Panc1 (cell line): ENCODE results near the gene FGGY. TPM values are rescaled to one million over a fixed set of nuclear protein-coding genes. Genes with fewer than 3 reads are reported as not detected.

Experiments used
- ATAC-seq: fragments of 200-7000 bp; cut with Tn5 transposase; 2 replicates; pipeline ENCODE4 v1.9.1; 2020; ENCODE audit warnings: mild to moderate bottlenecking, moderate library complexity
- BruUV-seq: library from RNA; stranded (reverse); fragments of 400-500 nt; replicated peaks from 2 replicates; lab custom pipeline; 2021; lab: Mats Ljungman, UMichigan
- CTCF ChIA-PET: fragments of 300-600 bp; sonication (Branson Sonifier 250); formaldehyde crosslinking; loops from one replicate; lab custom pipeline; 2022; ENCODE audit warnings: antibody characterized with exemption; lab: Charles Lee
- POLR2A ChIA-PET: fragments of 300-600 bp; sonication (Branson Sonifier 250); formaldehyde crosslinking; loops from one replicate; lab custom pipeline; 2022; ENCODE audit warnings: antibody characterized with exemption; lab: Charles Lee
- DNase-seq: peaks from one replicate; pipeline ENCODE4 v3.0.0-alpha.2; 2010; ENCODE audit warnings: low read depth, low spot score
- H3K27ac ChIP-seq: 2 replicates; pipeline ENCODE4 v1.5.1; 2011; ENCODE audit warnings: mild to moderate bottlenecking, low read length, inconsistent platforms
- H3K27me3 ChIP-seq: fragments of 200-500 bp; sonication (Bioruptor generic); 2 replicates; pipeline ENCODE4 v1.6.0; 2014; ENCODE audit warnings: low read length, inconsistent platforms; ENCODE audit not compliant: control insufficient read depth, insufficient read depth
- H3K36me3 ChIP-seq: fragments of 200-500 bp; sonication (Bioruptor generic); 2 replicates; pipeline ENCODE4 v1.5.1; 2014; ENCODE audit warnings: inconsistent platforms, mild to moderate bottlenecking, low read length, moderate library complexity; ENCODE audit not compliant: control insufficient read depth, insufficient read depth
- H3K4me1 ChIP-seq: 2 replicates; pipeline ENCODE4 v1.5.1; 2011; ENCODE audit warnings: inconsistent platforms, mild to moderate bottlenecking, low read length, moderate library complexity; ENCODE audit not compliant: control insufficient read depth, insufficient read depth
- H3K4me3 ChIP-seq, 2 experiments: 2 replicates each; pipeline ENCODE4 v1.5.1; 2011 to 2012; ENCODE audit warnings: low read depth in 2 of 2, low read length in 2 of 2, mild to moderate bottlenecking in 2 of 2, inconsistent platforms in 1 of 2, moderate library complexity in 1 of 2
- H3K9me3 ChIP-seq: fragments of 200-500 bp; sonication (Bioruptor generic); 2 replicates; pipeline ENCODE4 v1.5.1; 2014; ENCODE audit warnings: low read depth, mild to moderate bottlenecking, inconsistent platforms, low read length, moderate library complexity; ENCODE audit not compliant: control insufficient read depth, insufficient read depth
- CTCF ChIP-seq: fragments of 450-650 bp; IDR thresholded peaks from 2 replicates; pipeline ENCODE4 v1.5.1; 2017; ENCODE audit warnings: mild to moderate bottlenecking
- POLR2AphosphoS5 ChIP-seq: IDR thresholded peaks from 2 replicates; pipeline ENCODE4 v1.6.1; 2012; ENCODE audit warnings: mild to moderate bottlenecking, low read depth, low read length, moderate library complexity
- REST ChIP-seq, 2 experiments: IDR thresholded peaks; 2 replicates each; pipeline ENCODE4 v1.6.1; 2011 to 2012; ENCODE audit warnings: low read depth in 2 of 2, control low read depth in 1 of 2, low read length in 1 of 2, mild to moderate bottlenecking in 1 of 2, moderate library complexity in 1 of 2; ENCODE audit not compliant: insufficient read depth in 1 of 2
- SIN3A ChIP-seq: IDR thresholded peaks from 2 replicates; pipeline ENCODE4 v1.6.1; 2012; ENCODE audit warnings: low read depth, mild to moderate bottlenecking, low read length, moderate library complexity, borderline replicate concordance; ENCODE audit not compliant: insufficient read depth
- TCF7L2 ChIP-seq: IDR thresholded peaks from 2 replicates; pipeline ENCODE4 v1.6.1; 2011; ENCODE audit warnings: mild to moderate bottlenecking, low read depth, low read length, inconsistent platforms
- in situ Hi-C: cut with HindIII; loops from 2 replicates; pipeline ENCODE4 v1.10.0; 2016; ENCODE audit warnings: low sequenced_read_pairs, low pct_unique_long_range_greater_than_20kb
- intact Hi-C: fragments of 100-400 bp; cut with micrococcal nuclease; formaldehyde crosslinking; loops from one replicate; pipeline ENCODE4 v1.10.0; 2022; ENCODE audit not compliant: unreplicated experiment
- total RNA-seq: library from RNA; stranded (reverse); gene quantifications from one replicate; pipeline ENCODE4 v1.2.1, GENCODE V29; 2021; ENCODE audit not compliant: unreplicated experiment

Gene FGGY
- total RNA-seq, 1 experiment from 2014 or later = 15.5 TPM

DNA sequence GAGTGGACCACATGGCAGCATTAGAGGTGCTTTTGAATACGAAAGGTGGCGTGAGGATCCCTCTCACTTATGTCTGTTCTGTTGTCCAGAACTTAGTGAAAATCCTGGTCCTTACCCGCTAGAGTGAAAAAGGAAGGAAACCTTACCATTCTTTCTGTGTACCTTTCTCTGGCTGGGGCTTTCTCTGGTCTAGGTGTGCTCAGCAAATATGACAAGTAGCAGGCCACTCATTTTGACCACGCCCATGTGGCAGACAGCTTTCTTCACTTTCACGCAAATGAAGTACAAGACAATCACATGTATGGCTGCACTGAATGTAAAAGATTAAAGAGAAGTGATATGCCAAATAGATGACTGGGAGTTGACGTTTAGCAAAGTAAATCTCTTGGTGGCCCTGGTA is 131.9 kb downstream of the FGGY start:
- H3K27ac ChIP-seq = no peak overlapping the region
- DNase-seq (no peak), ATAC-seq (no peak)
- no peaks in the 10 kb centered on the region for H3K36me3 ChIP-seq
- ChIA-PET CTCF (no interaction called here), POLR2A (no interaction called here)
- no peaks in the 10 kb centered on the region for H3K27me3 ChIP-seq
- no TSS peak for BruUV-seq
- in situ Hi-C loops = no loop called here
- intact Hi-C loops = no loop called here
- H3K4me1 ChIP-seq = peaks cover 3% of the 10 kb centered on the region; the same call in 1 of the 2 replicates
- TF ChIP-seq TCF7L2 (no peak), SIN3A (no peak), REST (IDR thresholded peaks at IDR 0.05; ENCODE audit: insufficient read depth in 1 of 2, low read depth in 2 of 2, low read length in 1 of 2) (no peak), POLR2AphosphoS5 (no peak), CTCF (no peak)
- H3K4me3 ChIP-seq = no peak overlapping the region
- no peaks in the 10 kb centered on the region for H3K9me3 ChIP-seq

- no peaks in the 10 kb centered on the region for H3K27me3 ChIP-seq
- H3K4me1 ChIP-seq = peaks cover 3% of the 10 kb centered on the region; the same call in 1 of the 2 replicates
- no peaks in the 10 kb centered on the region for H3K36me3 ChIP-seq
- H3K4me3 ChIP-seq = no peak overlapping the region
- no peaks in the 10 kb centered on the region for H3K9me3 ChIP-seq
- in situ Hi-C loops (no loop called here), intact Hi-C loops (no loop called here)
- ATAC-seq = no peak
- no TSS peak for BruUV-seq
- TF ChIP-seq REST (IDR thresholded peaks at IDR 0.05; ENCODE audit: insufficient read depth in 1 of 2, low read depth in 2 of 2, low read length in 1 of 2) (no peak), SIN3A (no peak), TCF7L2 (no peak), CTCF (no peak), POLR2AphosphoS5 (no peak)
- POLR2A ChIA-PET = no interaction called here
- no peak for DNase-seq
- CTCF ChIA-PET = no interaction called here
- H3K27ac ChIP-seq = no peak overlapping the region
Observed at GRCh38 chr1:59429656-59430055, 132.8 kb downstream of the FGGY start.
